ENCODE results near the gene ALS2.
"Not testable (repeated sequence)": the region's sequence is repeated elsewhere in the genome, so short reads cannot be mapped to it uniquely, and the experiment has no call there.

Gene ALS2

DNA sequence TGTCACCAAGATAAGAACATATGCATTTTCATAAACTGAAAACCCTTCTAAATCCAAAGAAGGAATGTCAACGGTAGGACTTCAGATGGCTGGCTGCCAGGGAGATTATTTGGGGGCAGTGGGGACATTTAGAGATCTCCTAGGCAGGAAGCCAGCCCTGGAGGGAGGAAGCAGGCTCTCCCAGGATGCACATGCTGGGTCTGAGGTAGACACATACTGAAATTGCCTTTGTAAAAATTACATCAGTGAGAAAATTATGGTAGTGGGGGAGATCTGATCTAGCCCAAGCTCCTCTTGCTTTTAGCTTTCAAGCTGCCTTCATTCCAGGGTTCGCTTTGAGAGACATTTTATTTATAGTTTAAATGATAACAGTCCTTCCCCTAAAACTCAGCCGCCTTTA is 106.4 kb downstream of the ALS2 start:
- in situ Hi-C loops (cut with HindIII; ENCODE audit: low pct_unique_long_range_greater_than_20kb, low sequenced_read_pairs), result no loop called here
- no peak for DNase-seq (ENCODE audit: low read depth in 1 of 2, low spot score in 1 of 2)
- TF ChIP-seq JUND (IDR thresholded peaks at IDR 0.05; ENCODE audit: low read depth), result no peak

DNA sequence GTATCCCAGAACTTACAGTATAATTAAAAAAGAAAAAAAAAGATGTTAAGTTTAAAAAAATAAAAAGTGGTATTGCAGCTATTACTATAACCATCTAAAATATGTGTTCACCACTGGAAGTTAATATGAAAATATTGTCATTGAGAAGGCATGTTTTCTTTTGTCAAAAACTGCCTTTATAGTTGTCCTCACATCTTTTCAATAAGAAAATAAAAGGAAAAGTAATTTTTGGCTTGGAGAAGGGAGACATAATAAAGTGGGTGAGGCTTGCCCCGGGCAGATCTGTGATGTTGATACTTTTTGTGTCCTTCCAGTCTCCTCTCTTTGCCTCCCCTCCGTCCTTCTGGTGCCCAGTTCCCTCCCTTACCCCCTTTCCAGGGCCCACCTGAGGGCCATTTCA is 107.2 kb downstream of the ALS2 start:
- in situ Hi-C loops (cut with HindIII; ENCODE audit: low pct_unique_long_range_greater_than_20kb, low sequenced_read_pairs), result no loop called here
- no peak for TF ChIP-seq JUND (IDR thresholded peaks at IDR 0.05; ENCODE audit: low read depth)
- DNase-seq (ENCODE audit: low read depth in 1 of 2, low spot score in 1 of 2), result no peak

GRCh38 chr2:201671205-201671604 is 109.5 kb downstream of the ALS2 start:
- in situ Hi-C loops (cut with HindIII; ENCODE audit: low pct_unique_long_range_greater_than_20kb, low sequenced_read_pairs); DNase-seq (ENCODE audit: low read depth in 1 of 2, low spot score in 1 of 2): not testable (repeated sequence)

DNA sequence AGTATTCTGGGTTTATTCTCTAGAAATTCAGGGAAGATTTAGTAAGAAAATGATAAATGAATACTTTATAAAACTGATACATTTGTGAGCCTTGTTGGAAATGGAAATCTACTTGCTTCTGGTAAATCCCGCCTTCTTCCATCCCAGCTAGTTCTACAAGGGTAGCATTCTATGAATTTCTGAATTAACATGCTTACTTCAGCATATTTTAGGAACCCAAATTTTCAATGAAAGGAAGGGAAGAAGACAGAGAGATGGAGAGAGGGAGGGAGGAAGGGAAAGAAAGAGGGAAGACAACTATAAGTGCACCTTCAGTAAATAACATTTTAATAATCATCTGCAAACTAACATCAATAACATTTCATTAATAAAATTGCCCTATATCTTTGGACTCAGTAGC is 110.9 kb downstream of the ALS2 start:
- in situ Hi-C loops (cut with HindIII; ENCODE audit: low pct_unique_long_range_greater_than_20kb, low sequenced_read_pairs), result no loop called here
- DNase-seq (ENCODE audit: low read depth in 1 of 2, low spot score in 1 of 2), result no peak
- TF ChIP-seq JUND (IDR thresholded peaks at IDR 0.05; ENCODE audit: low read depth), result no peak

DNA sequence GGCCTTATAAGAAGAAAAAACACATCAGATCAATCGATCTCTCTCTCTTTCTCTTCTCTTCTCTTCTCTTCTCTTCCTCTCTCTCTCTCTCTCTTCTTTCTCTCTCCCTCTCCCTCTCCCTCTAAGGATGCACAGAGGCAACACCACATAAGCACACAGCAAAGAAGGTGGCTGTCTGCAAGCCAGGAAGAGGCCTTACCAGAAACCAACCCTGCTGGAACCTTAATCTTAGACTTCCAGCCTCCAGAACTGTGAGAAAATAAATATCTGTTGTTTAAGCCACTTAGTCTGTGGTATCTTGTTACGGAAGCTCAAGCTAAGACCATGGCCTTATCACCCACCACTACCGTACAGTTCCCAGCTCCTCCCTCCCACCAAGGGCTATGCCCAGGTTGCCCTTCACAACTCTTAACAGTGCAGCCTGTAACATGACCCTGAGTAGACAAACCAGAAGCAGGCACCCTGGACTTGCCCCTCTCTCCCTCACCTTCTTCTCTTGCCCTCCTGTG is 112.3 kb downstream of the ALS2 start:
- in situ Hi-C loops (cut with HindIII; ENCODE audit: low pct_unique_long_range_greater_than_20kb, low sequenced_read_pairs), result no loop called here
- no peak for TF ChIP-seq JUND (IDR thresholded peaks at IDR 0.05; ENCODE audit: low read depth)
- no peak for DNase-seq (ENCODE audit: low read depth in 1 of 2, low spot score in 1 of 2)

DNA sequence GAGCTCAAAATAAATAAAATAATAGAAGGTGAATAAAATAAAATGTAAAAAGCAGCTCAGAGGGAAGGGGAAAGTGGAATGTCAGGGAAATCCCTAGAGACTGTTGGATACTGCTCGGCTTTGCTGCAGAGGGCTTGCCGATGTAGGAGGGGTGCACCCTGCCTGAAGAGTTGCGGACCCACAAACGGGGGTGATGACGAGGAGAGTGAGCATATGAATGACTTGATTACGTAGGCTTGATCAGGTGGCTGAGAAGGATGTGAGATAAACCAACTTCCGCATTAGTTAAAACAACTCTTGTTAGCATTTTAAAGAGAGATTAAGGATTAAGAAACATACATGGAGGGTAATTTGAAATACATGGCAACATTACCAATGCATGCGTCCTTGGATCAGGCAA is 116.4 kb downstream of the ALS2 start:
- TF ChIP-seq JUND (IDR thresholded peaks at IDR 0.05; ENCODE audit: low read depth), result no peak
- no peak for DNase-seq (ENCODE audit: low read depth in 1 of 2, low spot score in 1 of 2)
- in situ Hi-C loops (cut with HindIII; ENCODE audit: low pct_unique_long_range_greater_than_20kb, low sequenced_read_pairs), result no loop called here

- no peak for DNase-seq (ENCODE audit: low read depth in 1 of 2, low spot score in 1 of 2)
- TF ChIP-seq JUND (IDR thresholded peaks at IDR 0.05; ENCODE audit: low read depth), result no peak
Measured at GRCh38 chr2:201661366-201661765, 119.4 kb downstream of the ALS2 start.

GRCh38 chr2:201660293-201660895 is 120.3 kb downstream of the ALS2 start:
- in situ Hi-C loops (cut with HindIII; ENCODE audit: low pct_unique_long_range_greater_than_20kb, low sequenced_read_pairs), result no loop called here
- DNase-seq (ENCODE audit: low read depth in 1 of 2, low spot score in 1 of 2), result peak in 1 of 2 experiments; percentile 30
- no peak for TF ChIP-seq JUND (IDR thresholded peaks at IDR 0.05; ENCODE audit: low read depth)

More at GRCh38 chr2:201661366-201661765, 119.4 kb downstream of the ALS2 start:
- in situ Hi-C loops (cut with HindIII; ENCODE audit: low pct_unique_long_range_greater_than_20kb, low sequenced_read_pairs), result no loop called here

- no peak for DNase-seq (ENCODE audit: low read depth in 1 of 2, low spot score in 1 of 2)
- in situ Hi-C loops (cut with HindIII; ENCODE audit: low pct_unique_long_range_greater_than_20kb, low sequenced_read_pairs), result no loop called here
- no peak for TF ChIP-seq JUND (IDR thresholded peaks at IDR 0.05; ENCODE audit: low read depth)
Measured at GRCh38 chr2:201656740-201657139, 124.0 kb downstream of the ALS2 start.

GRCh38 chr2:201656102-201656501 is 124.6 kb downstream of the ALS2 start:
- no peak for TF ChIP-seq JUND (IDR thresholded peaks at IDR 0.05; ENCODE audit: low read depth)
- in situ Hi-C loops (cut with HindIII; ENCODE audit: low pct_unique_long_range_greater_than_20kb, low sequenced_read_pairs), result no loop called here
- DNase-seq (ENCODE audit: low read depth in 1 of 2, low spot score in 1 of 2), result no peak

DNA sequence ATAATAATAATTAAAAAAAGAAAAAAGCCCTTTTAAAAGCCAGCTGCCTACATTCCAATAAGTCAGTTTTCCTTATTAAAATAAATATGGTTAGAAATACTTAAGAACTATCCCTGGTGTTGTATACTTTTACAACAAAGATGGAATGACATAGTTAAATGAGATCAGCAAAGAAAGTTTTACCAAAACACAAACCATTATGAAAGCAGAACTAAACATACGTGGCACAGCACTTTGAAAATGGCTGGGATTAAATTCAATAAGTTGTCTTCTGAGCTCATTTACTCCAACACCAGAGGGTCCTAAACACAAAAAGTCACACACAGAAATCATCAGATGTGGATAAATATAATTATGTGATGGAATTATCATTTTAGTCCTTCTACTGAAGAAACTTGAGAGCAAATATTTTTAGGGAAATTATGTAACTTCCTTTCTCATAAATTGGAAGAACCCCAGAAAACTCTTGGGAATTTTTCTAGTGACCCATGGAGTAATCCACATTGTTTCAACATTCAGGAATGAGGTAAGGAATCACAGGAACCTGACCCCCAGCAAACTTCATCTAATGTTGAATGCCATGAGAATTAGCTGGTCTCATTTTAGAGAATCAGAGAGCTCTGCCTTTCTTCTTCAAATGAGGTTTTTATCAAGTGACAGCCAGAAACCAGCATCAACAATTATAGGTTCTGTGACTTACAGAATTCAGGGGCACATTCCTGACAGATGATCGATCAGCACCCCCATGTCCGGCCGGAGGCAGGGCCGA is 125.9 kb downstream of the ALS2 start:
- TF ChIP-seq JUND (IDR thresholded peaks at IDR 0.05; ENCODE audit: low read depth), result no peak
- DNase-seq (ENCODE audit: low read depth in 1 of 2, low spot score in 1 of 2), result no peak
- in situ Hi-C loops (cut with HindIII; ENCODE audit: low pct_unique_long_range_greater_than_20kb, low sequenced_read_pairs), result no loop called here

DNA sequence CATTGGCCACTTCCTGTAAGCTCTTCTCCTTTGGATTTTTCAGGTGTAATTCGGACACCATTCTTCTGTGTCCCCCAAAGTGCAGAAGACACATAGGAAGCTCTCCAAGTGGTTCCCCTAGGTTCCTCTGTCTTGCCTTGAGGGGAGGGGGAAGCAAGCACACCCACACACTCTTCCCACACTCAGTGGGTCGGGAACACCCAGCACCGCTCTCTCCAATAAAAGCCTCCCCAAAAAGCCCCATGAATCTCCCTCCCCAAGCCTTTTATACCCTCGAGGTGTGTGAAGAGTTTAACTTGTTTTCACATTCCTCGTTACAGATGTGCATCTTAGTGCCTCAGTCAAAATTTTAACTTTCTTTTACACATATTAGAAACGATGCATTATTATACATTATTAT is 127.5 kb downstream of the ALS2 start:
- DNase-seq (ENCODE audit: low read depth in 1 of 2, low spot score in 1 of 2), result no peak
- in situ Hi-C loops (cut with HindIII; ENCODE audit: low pct_unique_long_range_greater_than_20kb, low sequenced_read_pairs), result no loop called here
- TF ChIP-seq JUND (IDR thresholded peaks at IDR 0.05; ENCODE audit: low read depth), result no peak

All from T47D (cell line).